ENCODE data around the gene MRPS10.

MRPS10 gene

DNA sequence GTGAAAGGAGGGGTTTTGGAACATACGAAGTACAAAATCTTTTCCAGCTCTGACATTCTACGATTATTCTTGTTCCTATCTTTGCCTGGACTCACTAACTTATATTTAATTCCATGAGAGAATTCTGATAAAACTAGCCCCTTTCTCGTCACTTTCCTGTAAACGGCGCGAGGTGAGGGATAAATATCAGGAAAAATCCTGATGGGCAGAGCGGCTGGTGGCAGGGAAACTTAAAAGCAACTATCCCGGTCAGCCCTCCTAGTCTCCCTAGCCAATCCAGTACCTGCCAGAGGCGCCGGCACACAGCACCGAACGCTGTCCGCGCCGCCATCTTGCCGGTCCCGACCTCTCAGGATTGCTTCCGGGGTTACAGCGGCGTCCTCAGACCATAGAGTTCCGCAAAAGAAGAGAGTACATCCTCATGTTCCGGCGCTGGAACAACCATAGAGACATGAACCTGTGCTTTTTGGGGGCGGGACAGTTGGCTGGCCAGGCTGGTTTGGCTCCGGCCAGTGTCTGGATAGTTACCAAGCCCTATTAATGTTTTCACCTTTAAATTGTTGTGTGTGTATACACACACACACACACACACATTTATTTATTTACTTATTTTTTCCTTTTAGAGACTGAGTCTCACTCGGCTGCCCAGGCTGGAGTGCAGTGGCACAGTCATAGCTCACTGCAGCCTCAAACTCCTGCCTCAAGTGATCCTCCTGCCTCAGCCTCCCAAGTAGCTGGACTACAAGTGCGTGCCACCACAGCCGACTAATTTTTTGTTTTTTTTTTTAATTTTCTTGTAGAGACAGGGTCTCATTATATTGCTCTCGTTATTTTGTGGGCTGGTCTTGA is at the start of gene MRPS10:
MRPS10 (minus strand) TSS at position 343 of the 849 bp plus-strand sequence; CDS start at position 331, 12 bp downstream.
- peak; percentile 97 for DNase-seq

DNA sequence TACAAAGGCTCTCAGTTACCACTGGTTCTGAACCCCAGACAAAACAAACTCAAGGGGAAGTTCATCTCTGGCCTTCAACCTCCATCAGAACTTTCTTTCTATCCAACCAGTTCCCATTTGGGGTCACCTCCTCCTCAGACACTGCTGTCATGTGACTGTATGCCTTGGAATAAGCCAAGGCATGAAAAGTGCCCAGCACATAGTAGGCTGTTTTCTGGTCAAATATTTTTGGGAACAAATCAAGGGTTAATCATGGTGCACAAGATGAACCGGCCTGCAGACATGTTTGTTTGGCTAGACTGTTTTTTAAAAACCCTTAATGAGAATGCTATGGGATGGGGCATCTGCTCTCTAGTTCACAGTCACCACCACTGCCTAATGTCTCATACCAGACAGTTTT is 48.9 kb upstream of the MRPS10 start:
- no peak for DNase-seq

DNA sequence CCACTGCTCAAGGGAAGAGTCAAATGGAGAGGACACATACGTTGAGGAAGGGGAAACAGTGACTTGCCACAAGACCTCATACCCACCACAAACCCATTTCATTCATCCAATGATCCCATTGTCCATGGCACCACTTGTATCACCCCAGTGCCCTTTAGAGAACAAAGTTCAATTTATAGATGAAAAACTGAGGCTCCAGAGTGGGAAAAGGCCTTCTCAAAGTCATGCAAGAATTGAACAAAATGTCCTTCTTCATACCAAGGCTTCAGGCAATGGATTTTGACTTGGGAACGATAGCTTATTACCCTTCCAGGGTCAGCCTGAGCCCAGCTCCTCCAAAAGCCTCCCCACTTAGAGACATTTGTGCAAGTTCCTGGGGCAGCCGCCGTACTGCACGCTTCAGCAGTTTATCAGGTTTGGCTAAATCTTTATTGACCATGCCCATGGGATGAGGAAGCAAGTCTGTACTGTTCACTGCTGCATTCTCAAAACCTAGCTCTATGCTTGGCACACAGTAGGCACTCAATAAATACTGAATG is 47.3 kb upstream of the MRPS10 start:
- no peak for DNase-seq

DNA sequence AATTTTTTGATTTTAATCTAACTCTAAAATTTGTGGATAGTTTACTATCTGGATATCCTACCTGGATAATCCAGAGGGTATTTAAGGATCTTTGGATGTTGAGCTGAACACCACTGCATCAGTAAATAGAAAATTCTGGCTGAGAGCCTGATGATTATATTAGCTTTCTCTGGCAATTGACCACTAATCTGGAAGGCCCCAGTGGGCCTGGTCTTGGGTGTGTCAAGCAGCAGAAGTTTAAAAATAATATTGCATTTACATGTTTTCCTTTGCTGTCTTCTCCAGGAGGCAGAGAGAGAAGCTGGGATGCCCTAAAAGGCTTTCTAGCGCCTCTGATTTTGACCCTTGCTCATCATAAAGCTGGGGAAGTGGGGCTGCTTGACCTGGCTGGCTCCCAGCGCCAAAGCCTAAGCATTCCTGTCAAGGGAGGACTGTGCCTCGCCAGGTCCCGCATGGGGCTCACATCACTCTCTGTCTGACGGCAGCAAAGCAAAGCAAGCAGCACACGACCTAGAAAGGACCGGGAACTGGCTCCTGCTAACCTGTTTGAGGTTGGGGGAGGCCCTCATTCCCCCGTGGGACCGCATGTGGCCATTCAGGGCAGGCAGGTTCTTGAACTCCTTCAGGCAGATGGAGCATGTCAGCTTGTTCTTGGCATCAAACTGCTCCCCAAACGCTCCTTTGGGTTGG is 46.6 kb upstream of the MRPS10 start:
- no peak for DNase-seq

DNA sequence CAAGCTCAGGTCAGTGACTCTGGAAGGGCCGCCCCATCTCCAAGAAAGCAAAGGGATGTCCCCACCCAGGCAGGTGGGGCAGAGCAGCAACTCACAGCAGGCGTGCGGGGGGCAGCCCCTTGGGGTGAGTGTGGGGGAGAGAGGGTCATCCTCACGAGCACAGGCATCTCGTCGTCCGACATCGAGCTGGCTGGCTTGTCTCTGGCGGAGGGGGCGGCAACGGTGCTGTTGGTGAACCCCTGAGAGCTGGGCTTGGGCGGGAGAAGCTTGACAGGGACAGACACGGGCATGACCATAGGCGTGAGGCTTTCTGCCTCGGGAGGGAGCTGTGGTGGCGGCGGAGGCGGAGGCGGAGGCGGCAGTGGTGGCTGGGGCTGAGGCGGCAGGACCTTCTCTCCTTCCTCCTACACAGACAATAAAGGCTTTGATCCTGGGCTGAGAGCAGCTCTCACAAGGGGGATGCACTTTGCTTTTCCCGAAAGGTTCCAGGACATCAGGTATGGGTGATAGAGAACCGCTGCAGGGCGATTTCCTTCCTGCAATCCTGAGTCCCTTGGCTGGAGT is 45.6 kb upstream of the MRPS10 start:
- DNase-seq: no peak

DNA sequence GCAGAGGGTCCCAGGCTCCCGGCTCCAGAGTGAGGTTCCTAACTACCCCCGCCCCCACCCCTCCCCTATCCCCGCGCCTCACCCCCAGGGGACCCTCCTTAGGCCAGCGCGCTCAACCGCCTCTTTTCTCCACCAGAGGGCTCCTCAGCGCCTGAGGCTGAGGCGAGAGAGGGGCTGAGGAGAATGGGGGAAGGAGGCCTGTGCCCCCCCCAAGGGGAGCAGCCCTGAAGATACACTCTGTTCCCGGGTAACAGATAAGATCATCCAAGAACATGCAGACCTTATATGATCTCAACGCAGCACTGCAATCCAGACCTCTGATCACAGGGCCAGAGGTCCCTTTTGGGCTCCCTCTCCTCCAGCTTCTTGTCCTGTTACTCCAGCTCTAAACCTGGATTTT is 43.3 kb upstream of the MRPS10 start:
- DNase-seq: peak; percentile 61

DNA sequence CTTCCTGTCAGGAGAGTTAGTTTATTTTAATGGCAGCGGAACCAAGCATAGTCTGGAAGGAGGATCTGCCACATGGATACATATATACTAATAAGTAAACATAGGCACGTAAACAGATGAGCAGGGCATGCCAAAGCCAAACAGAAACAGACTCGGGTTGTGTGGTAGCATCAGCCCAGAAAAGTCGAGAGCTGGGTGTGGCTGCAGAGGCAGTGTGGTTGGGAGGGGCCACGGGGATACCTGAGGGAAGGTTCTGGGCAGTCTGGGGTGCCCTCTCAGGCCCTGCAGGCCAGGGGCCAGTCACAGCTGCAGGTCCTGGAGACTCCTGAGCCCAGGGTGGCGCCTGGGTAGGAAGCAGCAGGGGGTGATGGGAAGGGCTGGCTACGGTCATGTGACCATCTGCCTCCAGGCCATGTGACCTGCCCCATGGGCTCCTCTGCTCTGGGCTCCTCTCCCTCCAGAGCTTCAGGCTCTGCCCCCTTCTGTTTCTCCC is 42.8 kb upstream of the MRPS10 start:
- DNase-seq: no peak

DNA sequence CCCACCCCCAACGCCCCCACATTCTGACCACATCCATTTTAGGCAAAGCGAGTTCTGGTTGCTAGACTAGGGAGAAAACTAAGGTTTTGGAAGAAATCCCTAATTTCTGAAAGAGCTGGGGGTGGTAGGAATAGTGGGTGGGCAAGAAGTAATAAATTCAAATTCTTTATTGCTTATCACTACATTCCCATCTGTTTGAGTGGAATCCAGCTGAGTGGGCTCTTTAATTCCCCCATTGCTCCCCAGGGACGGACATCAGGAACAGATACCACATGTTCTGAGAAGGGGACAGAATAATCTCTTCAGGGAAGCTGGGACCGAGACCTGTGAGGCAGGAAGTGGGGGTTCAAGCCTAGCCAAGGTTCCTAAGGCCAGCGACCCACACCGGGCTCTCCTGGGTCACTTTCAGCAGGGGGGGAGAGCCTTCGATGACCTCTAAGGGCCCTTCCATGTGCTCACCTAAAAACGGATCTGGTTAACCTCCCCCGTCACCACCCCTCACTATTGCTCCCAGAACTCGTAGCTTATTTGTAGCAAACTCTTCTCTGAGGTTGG is 42.3 kb upstream of the MRPS10 start:
- no peak for DNase-seq

DNA sequence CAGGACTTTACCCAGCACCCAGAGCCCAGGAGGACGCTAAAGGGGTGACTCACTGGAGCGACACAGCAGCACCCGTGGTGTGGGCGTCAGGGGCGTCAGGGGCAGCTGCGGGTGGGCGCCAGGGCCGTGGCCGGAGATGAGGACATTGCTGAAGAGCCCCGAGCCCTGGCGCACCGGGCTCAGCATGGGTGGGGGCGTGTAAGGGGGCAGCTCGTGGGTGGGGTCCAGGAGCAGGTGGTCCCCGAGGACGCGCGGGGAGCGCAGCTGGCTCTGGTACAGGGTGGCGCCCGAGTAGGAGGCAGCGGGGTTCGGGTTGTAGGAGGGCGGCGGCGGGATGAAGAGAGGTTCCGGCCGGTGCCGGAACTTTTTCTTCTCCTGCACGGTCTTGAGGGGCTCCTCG is 41.6 kb upstream of the MRPS10 start:
- no peak for DNase-seq

DNA sequence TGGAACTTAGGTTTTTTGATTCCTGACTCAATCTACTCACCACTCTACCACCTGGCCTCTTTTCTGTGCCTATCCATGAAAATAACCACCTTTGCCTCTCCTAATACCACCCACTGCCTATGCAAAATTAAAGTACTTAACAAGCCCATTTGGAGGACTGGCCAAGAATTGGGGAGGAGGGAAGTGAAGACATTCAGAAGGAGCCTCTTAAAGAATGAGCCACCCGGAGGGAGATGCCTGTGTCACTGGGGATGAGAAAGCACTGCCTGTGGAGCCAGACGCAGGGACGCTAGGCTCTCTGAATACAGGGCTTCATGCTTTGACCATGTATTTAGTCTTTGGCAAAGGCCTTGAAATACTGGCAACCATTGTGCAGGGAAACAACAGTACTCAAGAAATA is 40.0 kb upstream of the MRPS10 start:
- DNase-seq: no peak

DNA sequence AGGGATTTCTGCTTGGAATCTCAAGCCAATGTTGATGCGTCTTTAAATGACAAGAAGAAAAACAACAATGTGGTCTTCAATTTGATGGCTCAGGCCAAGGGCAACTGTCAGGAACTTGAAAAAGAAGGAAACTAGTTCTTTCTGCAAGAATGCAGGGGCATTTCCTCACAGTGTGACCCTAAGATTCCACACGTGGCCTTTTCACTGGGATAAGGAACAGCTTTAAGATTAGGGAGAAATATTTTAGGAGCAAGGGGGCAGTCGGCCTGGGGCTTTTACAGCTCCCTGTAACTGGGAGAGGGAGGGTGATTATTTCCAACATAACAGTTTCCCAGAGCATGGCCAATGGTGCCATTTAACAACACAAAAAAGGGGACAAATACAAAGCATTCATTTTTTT is 39.4 kb upstream of the MRPS10 start:
- DNase-seq: no peak

DNA sequence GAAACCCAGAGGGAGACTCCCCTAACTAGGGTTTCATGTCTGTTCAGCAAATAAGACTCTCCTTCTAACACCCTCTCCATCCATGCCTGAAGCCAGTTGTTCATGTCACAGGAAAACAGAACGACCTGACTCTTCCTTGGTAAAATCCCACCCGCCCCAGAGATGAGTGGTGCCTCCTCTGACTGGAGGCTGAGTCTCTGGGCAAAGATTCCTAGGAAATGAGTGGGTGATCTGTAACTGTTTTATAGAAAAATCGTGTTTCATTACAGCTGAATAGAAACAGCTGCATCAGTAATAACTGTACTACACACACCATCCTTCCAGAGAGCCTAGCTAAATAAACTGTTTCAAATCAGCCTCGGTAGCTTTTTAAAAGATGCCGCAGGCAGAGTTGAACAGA is 37.4 kb upstream of the MRPS10 start:
- no peak for DNase-seq

DNA sequence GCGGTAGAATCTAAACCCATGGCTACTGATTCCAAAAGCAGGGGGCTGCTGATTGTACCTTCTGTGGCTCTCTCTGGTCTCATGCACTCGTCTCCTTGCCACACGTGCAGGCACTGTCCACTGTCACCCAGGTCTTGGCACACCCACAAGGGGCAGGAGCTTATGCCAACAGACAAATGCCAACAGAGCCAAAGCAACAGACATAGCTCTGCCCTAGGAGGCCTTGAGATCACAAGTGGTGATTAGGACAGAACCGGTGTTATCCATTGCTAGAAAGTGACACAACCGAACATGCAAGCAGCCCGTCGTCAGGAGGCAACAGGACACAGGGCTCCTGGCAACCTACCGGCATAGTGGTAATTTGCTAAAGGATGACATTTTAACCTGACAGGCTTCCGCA is 36.8 kb upstream of the MRPS10 start:
- DNase-seq: no peak

DNA sequence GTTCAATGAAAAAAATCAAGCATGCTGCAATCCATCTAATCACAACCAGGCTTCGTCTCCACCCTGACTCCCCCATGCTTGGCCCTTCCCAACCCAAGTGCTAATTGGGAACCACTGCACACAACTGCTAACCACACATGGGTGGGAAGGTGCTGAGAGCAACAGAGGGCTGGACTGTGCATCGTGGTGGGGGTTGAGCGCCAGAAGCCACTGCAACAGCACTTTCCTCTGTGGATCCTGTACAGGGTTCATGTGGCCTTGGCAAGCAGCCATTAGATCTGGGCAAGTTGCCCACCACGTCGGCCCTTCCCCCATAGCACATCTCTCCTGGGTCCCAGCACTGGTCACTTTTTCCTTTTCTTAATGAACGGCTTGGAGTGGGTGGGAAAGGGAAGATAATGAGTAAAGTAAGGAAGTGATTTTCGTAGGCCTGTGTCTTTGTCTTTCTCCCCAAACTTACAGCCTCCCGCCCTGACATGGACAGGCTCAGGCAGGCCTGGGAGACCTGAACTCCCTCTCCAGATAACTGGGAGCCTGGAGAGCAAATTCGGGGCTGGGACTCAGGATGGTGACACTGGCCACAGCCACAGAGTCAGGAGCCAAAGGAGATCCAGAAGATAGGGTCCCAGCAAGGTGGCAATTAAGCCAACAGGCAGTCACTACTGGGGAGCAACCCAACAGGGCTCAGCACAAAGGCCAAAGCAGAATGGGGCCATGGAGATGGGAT is 34.4 kb upstream of the MRPS10 start:
- peak; percentile 68 for DNase-seq

DNA sequence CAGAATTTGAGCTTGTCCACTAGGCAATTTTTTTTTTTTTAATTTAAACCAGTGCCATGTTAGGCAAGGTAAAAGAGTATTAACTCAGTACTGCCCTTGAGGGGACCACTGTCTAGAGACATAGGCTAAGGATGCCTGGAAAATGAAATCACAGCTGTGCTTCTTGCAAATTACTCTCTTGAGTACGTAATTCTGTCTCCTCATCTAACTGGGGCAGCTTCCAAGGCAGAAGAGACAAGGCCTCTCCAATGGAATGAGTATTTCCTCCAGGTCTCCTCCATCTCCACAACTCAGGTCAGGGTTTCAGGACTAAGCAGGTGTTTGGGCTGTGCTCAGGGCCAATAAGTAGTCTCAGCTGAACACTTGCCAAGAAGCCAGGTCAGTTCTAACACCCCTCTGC is 33.8 kb upstream of the MRPS10 start:
- no peak for DNase-seq

DNA sequence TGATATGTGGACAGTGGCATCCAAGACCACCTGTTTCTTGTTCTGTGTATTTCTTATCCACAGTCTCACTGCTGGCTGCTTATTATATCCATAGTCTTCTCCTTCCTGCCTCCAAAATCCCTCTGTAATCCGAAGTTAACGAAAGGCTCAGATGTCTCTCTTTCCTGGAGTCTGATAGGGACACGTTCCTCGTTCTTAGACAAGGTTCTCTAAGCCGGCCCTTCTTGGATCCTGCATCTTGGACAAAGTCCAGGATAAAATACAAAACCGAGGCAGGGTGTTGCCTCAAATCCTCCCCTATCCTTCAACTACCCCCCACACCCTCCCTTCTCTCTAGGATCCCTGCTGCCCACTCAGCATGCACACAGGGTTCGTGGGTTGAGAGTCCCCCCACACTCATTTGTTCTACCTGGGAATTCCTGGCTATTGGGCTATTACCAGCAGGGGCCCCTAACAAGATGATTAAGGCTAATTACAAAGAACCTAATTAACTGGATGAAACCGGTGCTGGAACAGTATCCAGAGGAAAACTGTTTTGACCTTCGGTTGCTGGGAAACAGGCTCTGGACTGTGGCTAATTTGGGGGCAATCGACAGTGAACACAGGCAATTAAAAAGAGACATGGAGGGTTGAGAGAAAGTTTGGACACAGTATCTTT is 32.7 kb upstream of the MRPS10 start:
- DNase-seq: peak; percentile 83

DNA sequence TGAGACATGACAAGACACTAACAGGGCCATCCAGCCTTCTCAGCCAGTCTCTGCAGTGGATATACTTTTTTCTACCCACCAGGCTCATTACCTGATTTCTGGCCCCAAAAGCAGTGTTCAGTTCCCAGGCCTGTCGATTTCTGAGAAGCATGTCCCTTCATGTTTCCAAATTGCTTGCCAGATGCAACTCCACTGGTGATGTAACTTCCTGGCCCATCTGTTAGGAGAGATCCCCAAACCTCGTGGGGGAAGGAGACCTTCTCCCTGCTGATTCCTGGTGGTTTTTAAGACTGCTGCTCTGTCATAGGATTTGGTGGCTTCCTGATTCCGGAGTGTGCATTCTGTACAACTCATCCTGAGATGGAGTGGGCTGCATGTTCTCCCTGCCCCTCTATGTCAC is 31.6 kb upstream of the MRPS10 start:
- no peak for DNase-seq

DNA sequence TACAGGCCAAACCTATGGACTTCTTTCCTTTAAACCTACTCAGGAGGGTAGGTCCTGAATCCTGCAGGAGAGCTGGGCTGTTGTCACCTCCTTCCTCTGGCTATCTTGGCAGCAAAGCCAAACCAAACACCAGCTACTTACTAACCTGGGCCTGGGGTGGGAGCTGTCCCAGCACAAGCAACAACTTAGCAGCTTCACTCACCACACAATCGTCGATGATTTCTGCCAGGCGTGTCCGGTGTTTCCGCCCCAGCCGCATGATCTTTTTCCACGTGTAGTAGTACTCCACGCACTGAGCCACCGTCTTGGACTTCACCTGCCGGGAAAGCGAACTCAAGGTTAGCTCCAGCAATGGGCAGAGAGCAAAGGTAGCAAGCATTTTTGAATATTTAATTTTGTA is 25.4 kb upstream of the MRPS10 start:
- no peak for DNase-seq

DNA sequence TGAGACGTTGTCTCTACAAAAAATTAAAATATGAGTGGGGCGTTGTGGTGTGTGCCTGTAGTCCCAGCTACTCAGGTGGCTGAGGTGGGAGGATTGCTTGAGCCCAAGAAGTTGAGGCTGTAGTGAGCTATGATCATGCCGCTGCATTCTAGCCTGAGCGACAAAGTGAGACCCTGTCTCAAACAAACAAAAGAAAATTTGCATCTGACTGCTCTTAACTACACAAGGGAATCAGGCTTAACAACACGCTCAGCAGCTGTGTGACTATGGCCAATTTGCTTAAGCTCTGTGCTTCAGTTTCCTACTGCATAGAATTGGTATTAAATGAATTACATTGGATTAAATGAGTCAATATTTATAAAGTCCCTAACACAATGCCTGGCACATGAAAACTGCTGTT is 24.3 kb upstream of the MRPS10 start:
- no peak for DNase-seq

DNA sequence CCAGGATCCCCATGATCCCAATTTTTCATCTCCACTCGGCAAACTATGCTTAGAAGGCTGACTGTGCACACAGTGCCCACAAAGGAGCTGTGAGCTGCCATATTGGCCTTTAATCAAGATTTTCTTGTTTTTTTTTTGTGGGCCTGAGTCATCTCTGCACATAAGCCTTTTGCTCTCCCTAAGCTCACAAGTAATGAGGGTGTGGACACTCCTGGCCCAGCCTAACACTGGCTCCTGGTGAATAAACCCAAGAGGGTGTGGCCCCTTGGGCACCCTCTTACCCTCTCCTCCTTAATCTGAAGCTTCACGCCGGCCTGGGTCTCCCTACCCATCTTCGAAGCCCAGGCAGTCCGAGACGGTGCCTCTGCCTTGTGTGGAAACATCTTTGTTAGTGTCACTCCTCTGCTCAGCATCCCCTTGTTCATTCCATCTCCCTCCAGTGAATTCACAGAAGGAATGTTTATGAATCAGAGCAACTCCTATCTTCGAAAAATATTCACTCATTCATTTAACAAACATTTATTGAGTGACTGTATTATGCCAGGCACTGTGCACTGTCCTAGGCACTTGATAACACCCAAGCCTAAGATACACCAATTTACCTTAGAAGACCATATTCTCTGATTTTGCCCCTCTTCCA is 22.2 kb upstream of the MRPS10 start:
- DNase-seq: no peak

DNA sequence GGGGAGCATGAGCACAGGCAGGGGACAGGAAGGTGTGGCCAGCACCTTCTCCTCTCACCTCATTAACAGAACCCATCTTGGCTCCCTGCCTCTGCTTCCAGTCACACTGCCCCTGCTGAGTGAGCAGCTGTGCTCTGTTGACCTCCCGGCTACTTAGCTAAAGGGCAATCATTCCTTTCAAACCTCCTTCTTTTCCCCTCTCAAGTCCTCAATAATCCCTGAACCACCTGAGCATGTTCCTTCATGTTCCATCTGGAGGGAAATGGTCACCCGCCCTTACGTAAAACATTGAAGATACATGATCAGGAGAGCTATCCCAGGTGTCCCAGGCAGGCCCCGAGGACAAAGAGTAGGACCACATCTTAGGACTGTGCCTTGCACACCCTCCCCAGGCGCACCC is 21.7 kb upstream of the MRPS10 start:
- DNase-seq: peak; percentile 28

DNA sequence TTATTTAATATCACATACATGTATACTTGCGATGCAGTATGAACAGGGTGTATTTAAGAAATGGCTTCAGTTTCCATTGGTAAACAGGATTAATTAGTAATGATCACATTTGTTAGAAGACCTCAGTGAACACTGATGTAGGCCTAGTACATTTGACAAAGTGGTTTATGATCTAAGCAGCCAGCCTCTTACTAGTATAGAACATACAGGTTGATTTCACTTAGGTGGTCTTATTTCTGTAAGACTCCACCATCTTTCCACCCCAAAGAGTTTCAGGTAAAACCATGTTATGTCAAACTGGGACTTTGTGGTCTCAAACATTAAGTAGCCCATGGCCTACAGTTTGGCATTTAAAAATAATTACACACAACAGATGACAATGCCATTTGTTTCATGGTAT is 20.2 kb upstream of the MRPS10 start:
- no peak for DNase-seq
